ENCODE measurements around the gene USP49.

The USP49 gene

GRCh38 chr6:41791984-41792383, 103.2 kb downstream of the USP49 start:
- H3K9ac ChIP-seq (ENCODE audit: low read length): no peak overlapping the region
- peaks cover 17% of the 10 kb centered on the region for H3K79me2 ChIP-seq (ENCODE audit: insufficient read depth, low read length)
- H4K20me1 ChIP-seq (ENCODE audit: low read depth, low read length): no peaks in the 10 kb centered on the region
- H2AFZ ChIP-seq (ENCODE audit: low read depth, low read length, severe bottlenecking): no peak overlapping the region
- H3F3A ChIP-seq (ENCODE audit: insufficient read depth): peaks cover 45% of the 10 kb centered on the region
- no peaks in the 10 kb centered on the region for H3K27me3 ChIP-seq (ENCODE audit: low read length)
- TF ChIP-seq CTCF (IDR thresholded peaks at IDR 0.05; ENCODE audit: insufficient read depth, low read length, poor library complexity, severe bottlenecking) (no peak), EZH2phosphoT487 (conservative IDR thresholded peaks at IDR 0.05; ENCODE audit: low read length) (no peak)
- peaks cover 24% of the 10 kb centered on the region for H3K36me3 ChIP-seq (ENCODE audit: low read length)
- H3K9me3 ChIP-seq (ENCODE audit: insufficient read depth, low read length): no peaks in the 10 kb centered on the region
- H3K4me3 ChIP-seq (ENCODE audit: insufficient read depth, low read length, poor library complexity, severe bottlenecking): no peak overlapping the region
- no peak overlapping the region for H3K4me2 ChIP-seq (ENCODE audit: low read depth, low read length, poor library complexity, severe bottlenecking)
- no peak overlapping the region for H3K27ac ChIP-seq (ENCODE audit: low read depth, low read length)
- no peaks in the 10 kb centered on the region for H3K9me2 ChIP-seq (replicated peaks; ENCODE audit: insufficient read depth, low read length)

GRCh38 chr6:41791305-41791704, 103.9 kb downstream of the USP49 start:
- no peak overlapping the region for H3K27ac ChIP-seq (ENCODE audit: low read depth, low read length)
- peaks cover 24% of the 10 kb centered on the region for H3K36me3 ChIP-seq (ENCODE audit: low read length)
- peaks cover 17% of the 10 kb centered on the region for H3K79me2 ChIP-seq (ENCODE audit: insufficient read depth, low read length)
- H3K9me2 ChIP-seq (replicated peaks; ENCODE audit: insufficient read depth, low read length): no peaks in the 10 kb centered on the region
- H3K4me2 ChIP-seq (ENCODE audit: low read depth, low read length, poor library complexity, severe bottlenecking): no peak overlapping the region
- H3K9ac ChIP-seq (ENCODE audit: low read length): no peak overlapping the region
- no peaks in the 10 kb centered on the region for H4K20me1 ChIP-seq (ENCODE audit: low read depth, low read length)
- no peak overlapping the region for H3K4me3 ChIP-seq (ENCODE audit: insufficient read depth, low read length, poor library complexity, severe bottlenecking)
- H3K9me3 ChIP-seq (ENCODE audit: insufficient read depth, low read length): no peaks in the 10 kb centered on the region
- no peak overlapping the region for H2AFZ ChIP-seq (ENCODE audit: low read depth, low read length, severe bottlenecking)
- peaks cover 45% of the 10 kb centered on the region for H3F3A ChIP-seq (ENCODE audit: insufficient read depth)
- H3K27me3 ChIP-seq (ENCODE audit: low read length): no peaks in the 10 kb centered on the region
- TF ChIP-seq CTCF (IDR thresholded peaks at IDR 0.05; ENCODE audit: insufficient read depth, low read length, poor library complexity, severe bottlenecking) (no peak), EZH2phosphoT487 (conservative IDR thresholded peaks at IDR 0.05; ENCODE audit: low read length) (no peak)

GRCh38 chr6:41790045-41790444, 105.1 kb downstream of the USP49 start:
- Histone ChIP-seq H2AFZ (ENCODE audit: low read depth, low read length, severe bottlenecking) (no peak overlapping the region), H4K20me1 (ENCODE audit: low read depth, low read length) (no peaks in the 10 kb centered on the region), H3K79me2 (ENCODE audit: insufficient read depth, low read length) (peaks cover 17% of the 10 kb centered on the region), H3K27me3 (ENCODE audit: low read length) (no peaks in the 10 kb centered on the region), H3F3A (ENCODE audit: insufficient read depth) (peaks cover 45% of the 10 kb centered on the region), H3K9me2 (replicated peaks; ENCODE audit: insufficient read depth, low read length) (no peaks in the 10 kb centered on the region), H3K27ac (ENCODE audit: low read depth, low read length) (no peak overlapping the region), H3K9ac (ENCODE audit: low read length) (no peak overlapping the region), H3K4me3 (ENCODE audit: insufficient read depth, low read length, poor library complexity, severe bottlenecking) (no peak overlapping the region), H3K4me2 (ENCODE audit: low read depth, low read length, poor library complexity, severe bottlenecking) (no peak overlapping the region), H3K36me3 (ENCODE audit: low read length) (peaks cover 24% of the 10 kb centered on the region), H3K9me3 (ENCODE audit: insufficient read depth, low read length) (no peaks in the 10 kb centered on the region)
- TF ChIP-seq CTCF (IDR thresholded peaks at IDR 0.05; ENCODE audit: insufficient read depth, low read length, poor library complexity, severe bottlenecking) (no peak), EZH2phosphoT487 (conservative IDR thresholded peaks at IDR 0.05; ENCODE audit: low read length) (no peak)

GRCh38 chr6:41789390-41789724, 105.8 kb downstream of the USP49 start:
- Histone ChIP-seq H3K9me3 (ENCODE audit: insufficient read depth, low read length) (no peaks in the 10 kb centered on the region), H4K20me1 (ENCODE audit: low read depth, low read length) (no peaks in the 10 kb centered on the region), H3K27ac (ENCODE audit: low read depth, low read length) (no peak overlapping the region), H3K4me2 (ENCODE audit: low read depth, low read length, poor library complexity, severe bottlenecking) (peak overlapping the region; percentile 6), H3K9me2 (replicated peaks; ENCODE audit: insufficient read depth, low read length) (no peaks in the 10 kb centered on the region), H3F3A (ENCODE audit: insufficient read depth) (peaks cover 38% of the 10 kb centered on the region), H3K79me2 (ENCODE audit: insufficient read depth, low read length) (peaks cover 17% of the 10 kb centered on the region), H2AFZ (ENCODE audit: low read depth, low read length, severe bottlenecking) (no peak overlapping the region), H3K36me3 (ENCODE audit: low read length) (peaks cover 24% of the 10 kb centered on the region), H3K27me3 (ENCODE audit: low read length) (no peaks in the 10 kb centered on the region), H3K4me3 (ENCODE audit: insufficient read depth, low read length, poor library complexity, severe bottlenecking) (no peak overlapping the region), H3K9ac (ENCODE audit: low read length) (no peak overlapping the region)
- TF ChIP-seq EZH2phosphoT487 (conservative IDR thresholded peaks at IDR 0.05; ENCODE audit: low read length): no peak
- TF ChIP-seq CTCF (IDR thresholded peaks at IDR 0.05; ENCODE audit: insufficient read depth, low read length, poor library complexity, severe bottlenecking): no peak

Data from SU-DHL-6 (cell line).